ENCODE data around the gene CHRNA1.

The CHRNA1 gene

GRCh38 chr2:174731546-174731945 lies 32.7 kb downstream of the CHRNA1 start:
- H3K36me3 ChIP-seq, result no peaks in the 10 kb centered on the region
- H3K4me3 ChIP-seq (ENCODE audit: low read depth, low read length), result no peak overlapping the region
- TF ChIP-seq CTCF (IDR thresholded peaks at IDR 0.05; ENCODE audit: low read depth, low read length), result no peak
- H3K9me3 ChIP-seq (ENCODE audit: severe bottlenecking), result no peaks in the 10 kb centered on the region
- no peak for DNase-seq
- no peaks in the 10 kb centered on the region for H3K27me3 ChIP-seq (ENCODE audit: insufficient read depth, low read depth, severe bottlenecking)
- H3K27ac ChIP-seq, result no peak overlapping the region

GRCh38 chr2:174730698-174731018 lies 33.6 kb downstream of the CHRNA1 start:
- Histone ChIP-seq H3K36me3 (no peaks in the 10 kb centered on the region), H3K9me3 (ENCODE audit: severe bottlenecking) (no peaks in the 10 kb centered on the region), H3K27me3 (ENCODE audit: insufficient read depth, low read depth, severe bottlenecking) (no peaks in the 10 kb centered on the region), H3K27ac (no peak overlapping the region), H3K4me3 (ENCODE audit: low read depth, low read length) (no peak overlapping the region)
- TF ChIP-seq CTCF (IDR thresholded peaks at IDR 0.05; ENCODE audit: low read depth, low read length), result no peak
- no peak for DNase-seq

- H3K4me3 ChIP-seq (ENCODE audit: low read depth, low read length), result no peak overlapping the region
- no peaks in the 10 kb centered on the region for H3K27me3 ChIP-seq (ENCODE audit: insufficient read depth, low read depth, severe bottlenecking)
- TF ChIP-seq CTCF (IDR thresholded peaks at IDR 0.05; ENCODE audit: low read depth, low read length), result no peak
Measured at GRCh38 chr2:174729797-174730697, 34.2 kb downstream of the CHRNA1 start.

GRCh38 chr2:174728096-174728495 lies 36.2 kb downstream of the CHRNA1 start:
- no peaks in the 10 kb centered on the region for H3K27me3 ChIP-seq (ENCODE audit: insufficient read depth, low read depth, severe bottlenecking)
- no peaks in the 10 kb centered on the region for H3K9me3 ChIP-seq (ENCODE audit: severe bottlenecking)

More at GRCh38 chr2:174729797-174730697, 34.2 kb downstream of the CHRNA1 start:
- Histone ChIP-seq H3K36me3 (no peaks in the 10 kb centered on the region), H3K27ac (no peak overlapping the region), H3K9me3 (ENCODE audit: severe bottlenecking) (no peaks in the 10 kb centered on the region)
- no peak for DNase-seq

GRCh38 chr2:174726212-174726611 lies 38.1 kb downstream of the CHRNA1 start:
- DNase-seq, result no peak

More at GRCh38 chr2:174728096-174728495, 36.2 kb downstream of the CHRNA1 start:
- DNase-seq, result no peak
- H3K4me3 ChIP-seq (ENCODE audit: low read depth, low read length), result no peak overlapping the region
- no peaks in the 10 kb centered on the region for H3K36me3 ChIP-seq
- H3K27ac ChIP-seq, result no peak overlapping the region
- no peak for TF ChIP-seq CTCF (IDR thresholded peaks at IDR 0.05; ENCODE audit: low read depth, low read length)

More at GRCh38 chr2:174726212-174726611, 38.1 kb downstream of the CHRNA1 start:
- no peak overlapping the region for H3K27ac ChIP-seq
- TF ChIP-seq CTCF (IDR thresholded peaks at IDR 0.05; ENCODE audit: low read depth, low read length), result no peak
- H3K27me3 ChIP-seq (ENCODE audit: insufficient read depth, low read depth, severe bottlenecking), result no peaks in the 10 kb centered on the region
- no peaks in the 10 kb centered on the region for H3K9me3 ChIP-seq (ENCODE audit: severe bottlenecking)
- no peak overlapping the region for H3K4me3 ChIP-seq (ENCODE audit: low read depth, low read length)
- no peaks in the 10 kb centered on the region for H3K36me3 ChIP-seq
